ENCODE data around the gene APOBR. TPM values are rescaled to one million over a fixed set of nuclear protein-coding genes. Genes with fewer than 3 reads are reported as not detected.

Gene APOBR
- total and polyA plus RNA-seq, 2 of the 13 experiments (the other 11 are each of a cell fraction or from before 2014, with no cell fraction given): 0.03 TPM; not detected in 1

- BruUV-seq (replicated peaks): no TSS peak
- ChIA-PET POLR2A (interaction anchor here (1.5 to 3.0 kb wide), 2 partner anchors 11 to 36 kb away, joined by 4 to 23 read pairs; partner anchors contain the start of genes CLN3 and NUPR1), CTCF (ENCODE audit: low intra/inter-chr PET ratio, low total read pairs) (no interaction called here)
- no peak for DNase-seq (ENCODE audit: low spot score)
- Histone ChIP-seq H3K4me2 (ENCODE audit: low read depth, low read length) (peak overlapping the region; percentile 71), H3K79me2 (ENCODE audit: insufficient read depth, low read length) (no peaks in the 10 kb centered on the region), H3K27me3 (ENCODE audit: control insufficient read depth in 1 of 2, insufficient read depth in 2 of 2, low read length in 2 of 2) (no peaks in the 10 kb centered on the region), H3K9ac (ENCODE audit: insufficient read depth, low read depth, low read length) (peak overlapping the region; percentile 63), H3K4me1 (ENCODE audit: insufficient read depth, low read length) (peaks cover 83% of the 10 kb centered on the region), H3K9me3 (ENCODE audit: low read length) (no peaks in the 10 kb centered on the region), H3K27ac (ENCODE audit: extremely low read length, insufficient read depth, low read length) (peak overlapping the region; percentile 80), H3K36me3 (replicated peaks in 1 of 2; ENCODE audit: control insufficient read depth in 1 of 2, insufficient read depth in 2 of 2, low read length in 2 of 2) (no peaks in the 10 kb centered on the region), H3K4me3 (replicated peaks in 1 of 3; ENCODE audit: insufficient read depth in 1 of 3, low read depth in 2 of 3, low read length in 3 of 3) (no peak overlapping the region), H2AFZ (ENCODE audit: low read length) (no peak overlapping the region), H4K20me1 (ENCODE audit: insufficient read depth, low read length) (no peaks in the 10 kb centered on the region)
- no peak for FAIRE-seq
- intact Hi-C loops (cut with micrococcal nuclease; ENCODE audit: unreplicated experiment) (no loop called here), in situ Hi-C loops (cut with HindIII; ENCODE audit: extremely low pct_ligation_motif_present, low pct_unique_long_range_greater_than_20kb) (no loop called here)
- 53% methylated on average over 5 of the region's 5 CpGs for WGBS (ENCODE audit: low lambda C conversion rate)
- ATAC-seq: no peak
- TF ChIP-seq ZNF577 (CRISPR knock-in tag; IDR thresholded peaks at IDR 0.05; ENCODE audit: borderline replicate concordance, low read depth) (no peak), HDAC1 (CRISPR knock-in tag; IDR thresholded peaks at IDR 0.05) (peak; percentile 39; the same call in 1 of the 2 replicates), ZBED4 (CRISPR knock-in tag; IDR thresholded peaks at IDR 0.05; ENCODE audit: borderline replicate concordance) (no peak), MATR3 (CRISPR knock-in tag; IDR thresholded peaks at IDR 0.05) (no peak), ZNF230 (CRISPR knock-in tag; IDR thresholded peaks at IDR 0.05) (no peak), THYN1 (CRISPR knock-in tag; IDR thresholded peaks at IDR 0.05; ENCODE audit: borderline replicate concordance, low read depth) (no peak), ZNF607 (CRISPR knock-in tag; IDR thresholded peaks at IDR 0.05; ENCODE audit: borderline replicate concordance) (peak; percentile 49; the same call in 1 of the 2 replicates), ZNF746 (CRISPR knock-in tag; IDR thresholded peaks at IDR 0.05) (no peak), HOXA5 (CRISPR knock-in tag; IDR thresholded peaks at IDR 0.05) (no peak), KDM6A (CRISPR knock-in tag; IDR thresholded peaks at IDR 0.05; ENCODE audit: low read depth) (no peak), SKIL (CRISPR knock-in tag; IDR thresholded peaks at IDR 0.05; ENCODE audit: borderline replicate concordance) (0 out of 2 replicates have a peak, but pooled peaks have one; percentile 19), ZNF121 (CRISPR knock-in tag; IDR thresholded peaks at IDR 0.05) (peak; percentile 85), ZNF770 (CRISPR knock-in tag; IDR thresholded peaks at IDR 0.05) (peak; percentile 97)
- TF ChIP-seq, protein P1, sequence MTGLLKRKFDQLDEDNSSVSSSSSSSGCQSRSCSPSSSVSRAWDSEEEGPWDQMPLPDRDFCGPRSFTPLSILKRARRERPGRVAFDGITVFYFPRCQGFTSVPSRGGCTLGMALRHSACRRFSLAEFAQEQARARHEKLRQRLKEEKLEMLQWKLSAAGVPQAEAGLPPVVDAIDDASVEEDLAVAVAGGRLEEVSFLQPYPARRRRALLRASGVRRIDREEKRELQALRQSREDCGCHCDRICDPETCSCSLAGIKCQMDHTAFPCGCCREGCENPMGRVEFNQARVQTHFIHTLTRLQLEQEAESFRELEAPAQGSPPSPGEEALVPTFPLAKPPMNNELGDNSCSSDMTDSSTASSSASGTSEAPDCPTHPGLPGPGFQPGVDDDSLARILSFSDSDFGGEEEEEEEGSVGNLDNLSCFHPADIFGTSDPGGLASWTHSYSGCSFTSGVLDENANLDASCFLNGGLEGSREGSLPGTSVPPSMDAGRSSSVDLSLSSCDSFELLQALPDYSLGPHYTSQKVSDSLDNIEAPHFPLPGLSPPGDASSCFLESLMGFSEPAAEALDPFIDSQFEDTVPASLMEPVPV (CRISPR knock-in tag; IDR thresholded peaks at IDR 0.05): no peak
These were observed 33.5 kb downstream of the APOBR start for GRCh38 chr16:28527985-28528384.

Data from HepG2 (cell line).